H1 (cell line): Measurements from ENCODE around the gene TSC22D4. TPM values are rescaled to one million over a fixed set of nuclear protein-coding genes. Genes with fewer than 3 reads are reported as not detected.
"Not testable (repeated sequence)": the region's sequence is repeated elsewhere in the genome, so short reads cannot be mapped to it uniquely, and the experiment has no call there.

ENCODE experiments used
- CTCF ChIA-PET: fragments of 300-600 bp; sonication (Branson Sonifier 250); formaldehyde crosslinking; loops from one replicate; lab custom pipeline; 2021; ENCODE audit not compliant: partially characterized antibody; lab: Charles Lee
- POLR2A ChIA-PET: fragments of 300-600 bp; sonication (Branson Sonifier 250); formaldehyde crosslinking; loops from one replicate; lab custom pipeline; 2021; ENCODE audit warnings: inconsistent platforms; ENCODE audit not compliant: partially characterized antibody; lab: Charles Lee
- DNase-seq, 2 experiments: peaks; one replicate each; pipeline versions ENCODE4 v3.0.0 to v3.0.0-alpha.2; 2010 to 2022; ENCODE audit warnings: low spot score in 2 of 2, low read depth in 1 of 2, mixed read lengths in 1 of 2
- FAIRE-seq: peaks from 2 replicates; lab custom pipeline; 2011; peaks lifted over from hg19 to GRCh38; lab: Jason Lieb, UNC
- H2AFZ ChIP-seq: 2 replicates; pipeline ENCODE4 v1.8.1; 2012; ENCODE audit warnings: low read length, inconsistent platforms
- H2AK5ac ChIP-seq: 2 replicates; pipeline ENCODE4 v1.6.1; 2013; ENCODE audit warnings: low read depth, low read length
- H2BK120ac ChIP-seq: replicated peaks from 2 replicates; pipeline ENCODE3; 2013; ENCODE audit warnings: low read depth, low read length, inconsistent platforms
- H2BK12ac ChIP-seq: 2 replicates; pipeline ENCODE4 v1.6.1; 2013; ENCODE audit warnings: low read depth, low read length
- H2BK15ac ChIP-seq: 2 replicates; pipeline ENCODE4 v1.6.1; 2013; ENCODE audit warnings: low read length
- H2BK20ac ChIP-seq: 2 replicates; pipeline ENCODE4 v1.6.1; 2013; ENCODE audit warnings: low read length
- H2BK5ac ChIP-seq: 2 replicates; pipeline ENCODE4 v1.6.1; 2013; ENCODE audit warnings: low read depth, low read length
- H3K14ac ChIP-seq: 2 replicates; pipeline ENCODE4 v1.6.1; 2013; ENCODE audit warnings: inconsistent platforms; ENCODE audit not compliant: insufficient read length
- H3K18ac ChIP-seq: 2 replicates; pipeline ENCODE4 v1.6.1; 2013; ENCODE audit warnings: low read length; ENCODE audit errors: extremely low read depth
- H3K23ac ChIP-seq: 2 replicates; pipeline ENCODE4 v1.6.1; 2013; ENCODE audit warnings: inconsistent platforms; ENCODE audit not compliant: insufficient read length
- H3K23me2 ChIP-seq: 2 replicates; pipeline ENCODE4 v1.6.1; 2013; ENCODE audit warnings: low read depth, low read length
- H3K27ac ChIP-seq: 2 replicates; pipeline ENCODE4 v1.6.1; 2011; ENCODE audit warnings: low read depth, low read length, inconsistent platforms
- H3K27me3 ChIP-seq, 4 experiments: replicated peaks in 1 of 4; 1 replicate in 1 of 4; 2 replicates in 3 of 4; pipeline versions ENCODE4 v1.6.1 to v1.8.1; 2011 to 2013; ENCODE audit warnings: low read length in 3 of 4, mild to moderate bottlenecking in 3 of 4, inconsistent platforms in 2 of 4, mixed read lengths in 2 of 4, moderate library complexity in 1 of 4; ENCODE audit not compliant: control insufficient read depth in 3 of 4, insufficient read depth in 3 of 4; ENCODE audit errors: extremely low read depth in 1 of 4
- H3K36me3 ChIP-seq, 4 experiments: 2 replicates each; pipeline versions ENCODE4 v1.6.1 to v1.8.1; 2011 to 2013; ENCODE audit warnings: mild to moderate bottlenecking in 4 of 4, low read length in 3 of 4, moderate library complexity in 2 of 4, control low read depth in 1 of 4, inconsistent platforms in 1 of 4; ENCODE audit not compliant: insufficient read depth in 4 of 4, control insufficient read depth in 2 of 4
- H3K4ac ChIP-seq: replicated peaks from 2 replicates; pipeline ENCODE3; 2013; ENCODE audit warnings: low read length, low read depth, mixed read lengths, inconsistent platforms; ENCODE audit not compliant: insufficient read length
- H3K4me1 ChIP-seq, 4 experiments: replicated peaks in 1 of 4; 1 replicate in 1 of 4; 2 replicates in 3 of 4; pipeline versions ENCODE4 v1.6.1 to v1.8.1; 2011 to 2013; ENCODE audit warnings: low read length in 3 of 4, inconsistent platforms in 2 of 4, mixed read lengths in 1 of 4; ENCODE audit not compliant: insufficient read depth in 4 of 4, control insufficient read depth in 3 of 4
- H3K4me2 ChIP-seq, 2 experiments: 2 replicates each; pipeline versions ENCODE4 v1.6.1 to v1.8.1; 2011 to 2013; ENCODE audit warnings: low read depth in 2 of 2, low read length in 2 of 2, control low read depth in 1 of 2, inconsistent platforms in 1 of 2, mild to moderate bottlenecking in 1 of 2; ENCODE audit not compliant: insufficient read depth in 1 of 2
- H3K4me3 ChIP-seq, 4 experiments: fragments of 200-600, 300-600 bp in 1 of 4; sonication (generic), shearing (Covaris generic), sonication (Bioruptor Twin) in 1 of 4; 2 replicates each; pipeline versions ENCODE4 v1.5.1 to v1.8.1; 2011 to 2016; ENCODE audit warnings: low read length in 4 of 4, low read depth in 3 of 4, control low read depth in 2 of 4, inconsistent platforms in 2 of 4, mild to moderate bottlenecking in 2 of 4, mixed read lengths in 1 of 4, moderate library complexity in 1 of 4; ENCODE audit not compliant: insufficient read depth in 2 of 4; ENCODE audit errors: extremely low read depth in 1 of 4
- H3K56ac ChIP-seq: replicated peaks from 2 replicates; pipeline ENCODE3; 2013; ENCODE audit warnings: low read depth, mild to moderate bottlenecking, mixed read lengths, low read length, inconsistent platforms; ENCODE audit not compliant: insufficient read length
- H3K79me1 ChIP-seq: 2 replicates; pipeline ENCODE4 v1.6.1; 2013; ENCODE audit warnings: low read depth, low read length, control low read depth
- H3K79me2 ChIP-seq, 2 experiments: 2 replicates each; pipeline versions ENCODE4 v1.6.1 to v1.8.1; 2012 to 2013; ENCODE audit warnings: low read length in 2 of 2, mild to moderate bottlenecking in 2 of 2, inconsistent platforms in 1 of 2; ENCODE audit not compliant: insufficient read depth in 2 of 2, control insufficient read depth in 1 of 2
- H3K9ac ChIP-seq, 4 experiments: replicated peaks in 1 of 4; 1 replicate in 1 of 4; 2 replicates in 3 of 4; pipeline versions ENCODE4 v1.6.1 to v1.8.1; 2011 to 2013; ENCODE audit warnings: low read depth in 3 of 4, low read length in 3 of 4, control low read depth in 2 of 4, mild to moderate bottlenecking in 2 of 4, moderate library complexity in 2 of 4, inconsistent platforms in 1 of 4; ENCODE audit errors: extremely low read depth in 1 of 4
- H3K9me3 ChIP-seq, 2 experiments: 2 replicates each; pipeline versions ENCODE4 v1.6.1 to v1.8.1; 2012 to 2013; ENCODE audit warnings: mild to moderate bottlenecking in 2 of 2, moderate library complexity in 2 of 2, control low read depth in 1 of 2, inconsistent platforms in 1 of 2, low read depth in 1 of 2, low read length in 1 of 2, mixed read lengths in 1 of 2; ENCODE audit not compliant: insufficient read depth in 2 of 2
- H4K20me1 ChIP-seq, 2 experiments: replicated peaks in 1 of 2; 2 replicates each; pipeline versions ENCODE3 to v1.8.1; 2011 to 2013; ENCODE audit warnings: inconsistent platforms in 2 of 2, low read length in 2 of 2, mild to moderate bottlenecking in 1 of 2; ENCODE audit not compliant: insufficient read depth in 2 of 2, control insufficient read depth in 1 of 2
- H4K5ac ChIP-seq: 2 replicates; pipeline ENCODE4 v1.6.1; 2013; ENCODE audit warnings: low read length, low read depth, mixed read lengths, inconsistent platforms; ENCODE audit not compliant: insufficient read length
- H4K8ac ChIP-seq: 2 replicates; pipeline ENCODE4 v1.8.0; 2013; ENCODE audit warnings: mild to moderate bottlenecking, moderate library complexity, low read length, inconsistent platforms; ENCODE audit not compliant: insufficient read depth; ENCODE audit errors: extremely low read depth
- H4K91ac ChIP-seq: replicated peaks from 2 replicates; pipeline ENCODE3; 2013; ENCODE audit warnings: low read length, mixed read lengths, inconsistent platforms; ENCODE audit not compliant: insufficient read length
- WGBS, 2 experiments: shearing (Covaris generic) in 1 of 2; methylation state at CpG; one replicate each; pipeline versions ENCODE4 v1.1.6 to v1.1.7; 2013 to 2015; ENCODE audit warnings: low lambda C conversion rate in 2 of 2, mixed read lengths in 2 of 2, inconsistent platforms in 1 of 2, low coverage in 1 of 2, missing lambda C conversion rate in 1 of 2; ENCODE audit not compliant: insufficient replicate concordance in 2 of 2, insufficient coverage in 1 of 2, insufficient read length in 1 of 2; ENCODE audit errors: extremely low coverage in 1 of 2, missing lambda C conversion rate in 1 of 2; 5-methylcytosine and 5-hydroxymethylcytosine counted together
- polyA plus RNA-seq, 7 experiments: library from polyadenylated mRNA; depleted of rRNA in 3 of 7; stranded (reverse) in 5 of 7; unstranded in 2 of 7; fragments of >200 nt in 5 of 7; fragments of 200-250 nt in 2 of 7; gene quantifications; 1 replicate in 5 of 7; 2 replicates in 1 of 7; 4 replicates in 1 of 7; pipeline versions ENCODE4 v1.2.1 to v1.2.3, GENCODE V29; 2011 to 2013; ENCODE audit warnings: missing spikeins in 2 of 7, mixed read lengths in 2 of 7
- total RNA-seq: library from RNA; stranded (reverse); fragmentation: NEBNext Ultra II Directional; extraction: Animal tissue kit (Norgen Biotek cat#: 25700); gene quantifications from 2 replicates; pipeline ENCODE4 v1.2.1, GENCODE V29; 2021

Gene TSC22D4
- total and polyA plus RNA-seq, 2 of the 8 experiments (the other 6 are each of a cell fraction or from before 2014, with no cell fraction given): 13.2 to 20.3 TPM

DNA sequence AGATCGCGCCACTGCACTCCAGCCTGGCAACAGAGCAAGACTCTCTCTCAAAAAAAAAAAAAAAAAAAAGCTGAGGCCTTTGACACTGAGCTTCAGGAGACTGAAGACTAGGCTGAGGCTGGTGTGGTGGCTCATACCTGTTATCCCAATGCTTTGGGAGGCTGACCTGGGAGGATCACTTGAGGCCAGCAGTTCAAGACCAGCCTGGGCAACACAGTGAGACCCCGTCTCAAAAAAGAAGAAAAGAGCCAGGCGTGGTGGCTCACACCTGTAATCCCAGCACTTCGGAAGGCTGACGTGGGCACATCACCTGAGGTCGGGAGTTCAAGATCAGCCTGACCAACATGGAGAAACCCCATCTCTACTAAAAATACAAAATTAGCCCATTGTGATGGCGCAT is 31.7 kb downstream of the TSC22D4 start:
- not testable (repeated sequence) for H3K18ac ChIP-seq, H3K4me2 ChIP-seq, FAIRE-seq, H3K9me3 ChIP-seq, DNase-seq, H2BK5ac ChIP-seq, H2BK15ac ChIP-seq, H3K23me2 ChIP-seq, H4K91ac ChIP-seq, H3K4ac ChIP-seq, H2AK5ac ChIP-seq, H3K9ac ChIP-seq, H3K14ac ChIP-seq, H3K4me1 ChIP-seq, H2BK12ac ChIP-seq, H3K4me3 ChIP-seq, H2BK120ac ChIP-seq, H3K79me2 ChIP-seq, H4K8ac ChIP-seq, H3K79me1 ChIP-seq, H2AFZ ChIP-seq, H3K56ac ChIP-seq, H3K27me3 ChIP-seq, H2BK20ac ChIP-seq, H3K27ac ChIP-seq, H3K36me3 ChIP-seq, H3K23ac ChIP-seq, H4K20me1 ChIP-seq, H4K5ac ChIP-seq
- WGBS, 2 experiments: 89% methylated on average over 6 of the region's 8 CpGs; no CpG with 5 or more reads in 1 of the 2 experiments
- CTCF ChIA-PET: interaction anchor here (1.1 to 5.0 kb wide), 5 partner anchors 8 to 33 kb away, joined by 3 to 53 read pairs (median 4); no protein-coding TSS in a partner anchor
- POLR2A ChIA-PET: interaction anchor here (5.2 to 6.2 kb wide), 2 partner anchors 11 to 19 kb away, joined by 39 to 62 read pairs; partner anchors contain the start of genes MEPCE, PPP1R35 and ZCWPW1
